ENCODE results near the gene APOC1. TPM values are rescaled to one million over a fixed set of nuclear protein-coding genes. Genes with fewer than 3 reads are reported as not detected.

Gene APOC1
- total and polyA plus RNA-seq, 3 donors from 2014 or later: 9.4 to 43.9 (median 42.9) TPM

DNA sequence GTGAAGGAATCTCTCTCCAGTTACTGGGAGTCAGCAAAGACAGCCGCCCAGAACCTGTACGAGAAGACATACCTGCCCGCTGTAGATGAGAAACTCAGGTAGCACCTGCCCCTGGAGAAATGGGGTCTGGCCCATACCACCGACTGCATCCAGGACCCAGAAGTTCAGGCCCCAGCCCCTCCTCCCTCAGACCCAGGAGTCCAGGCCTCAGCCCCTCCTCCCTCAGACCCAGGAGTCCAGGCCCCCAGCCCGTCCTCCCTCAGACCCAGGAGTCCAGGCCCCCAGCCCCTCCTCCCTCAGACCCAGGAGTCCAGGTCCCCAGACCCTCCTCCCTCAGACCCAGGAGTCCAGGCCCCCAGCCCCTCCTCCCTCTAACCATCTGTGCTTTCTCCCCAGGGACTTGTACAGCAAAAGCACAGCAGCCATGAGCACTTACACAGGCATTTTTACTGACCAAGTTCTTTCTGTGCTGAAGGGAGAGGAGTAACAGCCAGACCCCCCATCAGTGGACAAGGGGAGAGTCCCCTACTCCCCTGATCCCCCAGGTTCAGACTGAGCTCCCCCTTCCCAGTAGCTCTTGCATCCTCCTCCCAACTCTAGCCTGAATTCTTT lies 34.5 kb downstream of the APOC1 start:
- Histone ChIP-seq H3K9me3 (no peaks in the 10 kb centered on the region), H3K4me3 (no peak overlapping the region), H3K27me3 (no peaks in the 10 kb centered on the region), H3K36me3 (ENCODE audit: low read depth, missing control alignments) (no peaks in the 10 kb centered on the region), H3K27ac (no peak overlapping the region), H3K4me1 (peaks cover 18% of the 10 kb centered on the region)
- 71% methylated on average over 5 of the region's 5 CpGs; no CpG with 5 or more reads in 1 of the 2 donors for WGBS, 2 donors
- TF ChIP-seq, protein P1, sequence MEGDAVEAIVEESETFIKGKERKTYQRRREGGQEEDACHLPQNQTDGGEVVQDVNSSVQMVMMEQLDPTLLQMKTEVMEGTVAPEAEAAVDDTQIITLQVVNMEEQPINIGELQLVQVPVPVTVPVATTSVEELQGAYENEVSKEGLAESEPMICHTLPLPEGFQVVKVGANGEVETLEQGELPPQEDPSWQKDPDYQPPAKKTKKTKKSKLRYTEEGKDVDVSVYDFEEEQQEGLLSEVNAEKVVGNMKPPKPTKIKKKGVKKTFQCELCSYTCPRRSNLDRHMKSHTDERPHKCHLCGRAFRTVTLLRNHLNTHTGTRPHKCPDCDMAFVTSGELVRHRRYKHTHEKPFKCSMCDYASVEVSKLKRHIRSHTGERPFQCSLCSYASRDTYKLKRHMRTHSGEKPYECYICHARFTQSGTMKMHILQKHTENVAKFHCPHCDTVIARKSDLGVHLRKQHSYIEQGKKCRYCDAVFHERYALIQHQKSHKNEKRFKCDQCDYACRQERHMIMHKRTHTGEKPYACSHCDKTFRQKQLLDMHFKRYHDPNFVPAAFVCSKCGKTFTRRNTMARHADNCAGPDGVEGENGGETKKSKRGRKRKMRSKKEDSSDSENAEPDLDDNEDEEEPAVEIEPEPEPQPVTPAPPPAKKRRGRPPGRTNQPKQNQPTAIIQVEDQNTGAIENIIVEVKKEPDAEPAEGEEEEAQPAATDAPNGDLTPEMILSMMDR (IDR thresholded peaks at IDR 0.05): no peak
- no peak for TF ChIP-seq POLR2A (IDR thresholded peaks at IDR 0.05)
- no peak for DNase-seq
- intact Hi-C loops (cut with DNase I; ENCODE audit: low total_unique reads): no loop called here

DNA sequence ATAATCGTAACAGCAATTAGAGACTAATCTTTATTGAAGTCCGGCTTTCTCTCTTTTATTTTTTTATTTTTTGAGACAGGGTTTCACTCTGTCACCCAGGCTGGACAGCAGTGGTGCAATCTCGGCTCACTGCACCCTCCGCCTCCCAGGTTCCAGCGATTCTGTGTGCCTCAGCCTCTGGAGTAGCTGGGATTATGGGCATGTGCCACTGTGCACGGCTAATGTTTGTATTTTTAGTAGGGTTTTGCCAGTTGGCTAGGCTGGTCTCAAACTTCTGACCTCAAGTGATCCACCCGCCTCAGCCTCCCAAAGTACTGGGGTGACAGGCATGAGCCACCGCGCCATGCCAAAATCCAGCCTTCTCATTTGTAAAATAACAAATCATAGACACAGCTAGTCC lies 35.1 kb downstream of the APOC1 start:
- intact Hi-C loops (cut with DNase I; ENCODE audit: low total_unique reads): no loop called here
- DNase-seq: no peak
- Histone ChIP-seq H3K27ac (peak overlapping the region in 1 of 2 donors; percentile 0), H3K4me1 (peaks cover 24% of the 10 kb centered on the region), H3K27me3 (no peaks in the 10 kb centered on the region), H3K36me3 (ENCODE audit: low read depth, missing control alignments) (no peaks in the 10 kb centered on the region), H3K9me3 (no peaks in the 10 kb centered on the region), H3K4me3 (no peak overlapping the region)
- WGBS, 2 donors: 73 to 91% methylated on average over 9 of the region's 9 CpGs
- TF ChIP-seq POLR2A (IDR thresholded peaks at IDR 0.05): no peak
- TF ChIP-seq, protein P1 (IDR thresholded peaks at IDR 0.05): no peak

DNA sequence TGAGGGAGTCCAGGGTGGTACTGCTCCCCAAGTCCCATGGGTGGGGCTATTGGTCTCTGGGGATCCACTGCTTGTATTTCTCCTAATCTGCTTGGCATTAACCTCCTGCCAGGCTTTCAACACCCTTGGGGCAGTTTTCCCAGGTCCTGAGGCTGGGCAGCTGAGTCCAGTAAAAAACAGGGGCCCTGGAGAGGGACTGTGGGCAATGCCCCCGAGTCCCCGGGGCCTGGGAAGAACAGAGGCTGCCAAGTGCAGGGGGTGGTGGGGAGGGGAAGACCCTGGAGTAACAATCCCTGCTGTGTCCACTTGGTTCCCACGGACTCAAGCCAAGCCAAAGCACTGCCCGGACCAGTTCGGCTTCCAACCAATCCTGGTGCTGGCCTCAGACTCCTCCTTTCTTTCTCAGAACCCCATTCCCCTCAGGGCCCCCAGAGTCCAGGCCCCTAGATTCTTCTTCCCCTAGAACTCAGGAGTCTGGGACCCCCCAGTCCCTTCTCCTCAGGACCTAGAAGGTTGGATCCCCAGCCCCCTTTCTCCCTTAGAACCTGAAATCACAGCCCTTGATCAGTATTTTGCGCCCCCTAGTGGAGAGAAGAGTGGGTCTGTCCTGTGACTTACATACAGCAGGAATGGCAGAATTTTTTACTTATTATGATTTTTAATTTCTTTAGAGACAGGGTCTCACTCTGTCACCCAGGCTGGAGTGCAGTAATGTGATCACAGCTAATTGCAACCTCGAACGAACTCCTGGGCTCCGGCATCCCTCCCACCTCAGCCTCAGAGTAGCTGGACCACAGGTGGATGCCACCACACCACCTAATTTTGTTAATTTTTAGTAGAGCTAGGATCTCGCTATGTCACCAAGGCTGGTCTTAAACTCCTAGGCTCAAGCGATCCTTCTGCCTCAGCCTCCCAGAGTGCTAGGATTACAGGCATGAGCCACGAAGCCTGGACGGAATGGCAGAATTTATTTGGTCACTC lies 37.1 kb downstream of the APOC1 start:
- H3K4me3 ChIP-seq: no peak overlapping the region
- no peaks in the 10 kb centered on the region for H3K27me3 ChIP-seq
- H3K4me1 ChIP-seq: peaks cover 31% of the 10 kb centered on the region
- intact Hi-C loops (cut with DNase I; ENCODE audit: low total_unique reads): loop anchor here (5.0 kb wide), 1 partner anchor 49 kb away; no protein-coding TSS in a partner anchor
- TF ChIP-seq POLR2A (IDR thresholded peaks at IDR 0.05): no peak
- TF ChIP-seq, protein P1 (IDR thresholded peaks at IDR 0.05): peak; percentile 90 to 98 (median 93)
- H3K27ac ChIP-seq: peak overlapping the region; percentile 1 to 37
- DNase-seq: peak; percentile 88
- 55 to 56% methylated on average over 10 to 12 of the region's 13 CpGs for WGBS, 2 donors
- no peaks in the 10 kb centered on the region for H3K9me3 ChIP-seq
- H3K36me3 ChIP-seq (ENCODE audit: low read depth, missing control alignments): no peaks in the 10 kb centered on the region

DNA sequence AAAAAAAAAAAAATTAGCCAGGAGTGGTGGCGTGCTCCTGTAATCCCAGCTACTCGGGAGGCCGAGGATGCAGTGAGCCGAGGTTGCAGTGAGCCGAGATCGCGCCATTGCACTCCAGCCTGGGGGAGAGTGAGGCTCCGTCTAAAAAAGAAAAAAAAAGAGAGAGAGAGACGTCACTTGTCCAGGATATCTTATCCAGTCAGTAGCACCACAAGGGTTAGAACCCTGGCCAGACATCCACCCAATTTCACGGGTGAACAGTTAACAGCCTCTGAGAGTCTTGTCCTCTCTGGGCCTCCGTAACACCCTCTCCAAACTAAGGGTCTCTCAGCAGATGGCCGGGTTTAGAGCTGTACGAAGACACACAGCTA lies 39.9 kb downstream of the APOC1 start:
- DNase-seq: no peak
- Histone ChIP-seq H3K27ac (peak overlapping the region; percentile 93 to 96), H3K27me3 (no peaks in the 10 kb centered on the region), H3K4me3 (peak overlapping the region; percentile 99 to 100), H3K4me1 (peaks cover 47% of the 10 kb centered on the region), H3K9me3 (no peaks in the 10 kb centered on the region), H3K36me3 (ENCODE audit: low read depth, missing control alignments) (no peaks in the 10 kb centered on the region)
- TF ChIP-seq, protein P1 (IDR thresholded peaks at IDR 0.05): no peak
- no peak for TF ChIP-seq POLR2A (IDR thresholded peaks at IDR 0.05)
- intact Hi-C loops (cut with DNase I; ENCODE audit: low total_unique reads): loop anchor here (5.0 kb wide), 1 partner anchor 52 kb away; no protein-coding TSS in a partner anchor
- 19 to 21% methylated on average over 13 of the region's 13 CpGs for WGBS, 2 donors
